GM19328 (cell line): ENCODE results near the gene CDC34.
A peak's percentile ranks its signal among the peaks of the same experiment; 100 is the strongest.

Source experiments
- ATAC-seq: cut with Tn5 transposase; IDR thresholded peaks from one replicate; pipeline ENCODE4 v1.9.1; 2021; ENCODE audit warnings: mild to moderate bottlenecking, moderate library complexity; ENCODE audit not compliant: unreplicated experiment

CDC34 gene

DNA sequence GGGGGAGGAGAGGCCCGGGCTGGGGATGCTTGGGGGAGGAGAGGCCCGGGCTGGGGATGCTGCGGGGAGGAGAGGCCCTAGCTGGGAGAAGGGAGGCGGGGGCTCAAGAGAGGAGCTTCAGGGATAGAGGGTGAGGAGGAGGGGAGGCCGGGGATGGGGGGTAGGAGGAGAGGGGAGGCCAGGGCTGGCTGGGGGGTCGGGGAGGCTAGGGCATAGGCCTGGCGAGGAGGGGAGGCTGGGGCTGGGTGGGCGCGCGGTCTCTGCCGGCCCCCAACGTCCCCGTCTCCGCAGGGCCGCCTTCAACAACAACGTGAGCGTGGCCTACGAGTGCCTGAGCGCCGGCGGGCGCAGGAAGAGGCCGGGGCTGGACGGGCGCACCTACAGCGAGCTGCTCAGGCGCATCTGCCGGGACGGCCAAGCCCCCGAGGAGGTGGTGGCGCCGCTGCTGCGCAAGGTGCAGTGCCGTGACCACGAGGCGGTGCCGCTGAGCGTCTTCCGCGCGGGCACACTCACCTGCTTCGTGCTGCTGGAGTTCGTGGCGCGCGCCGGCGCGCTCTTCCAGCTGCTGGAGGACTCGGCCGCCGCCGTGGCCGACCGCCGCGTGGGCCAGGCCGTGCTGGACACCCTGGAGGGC, 12.8 kb upstream of the CDC34 start:
- no peak for ATAC-seq

- ATAC-seq, result no peak
These were observed 12.1 kb upstream of the CDC34 start for GRCh38 chr19:519449-519865.

- no peak for ATAC-seq
These were observed 8.8 kb upstream of the CDC34 start for GRCh38 chr19:522726-523125.

DNA sequence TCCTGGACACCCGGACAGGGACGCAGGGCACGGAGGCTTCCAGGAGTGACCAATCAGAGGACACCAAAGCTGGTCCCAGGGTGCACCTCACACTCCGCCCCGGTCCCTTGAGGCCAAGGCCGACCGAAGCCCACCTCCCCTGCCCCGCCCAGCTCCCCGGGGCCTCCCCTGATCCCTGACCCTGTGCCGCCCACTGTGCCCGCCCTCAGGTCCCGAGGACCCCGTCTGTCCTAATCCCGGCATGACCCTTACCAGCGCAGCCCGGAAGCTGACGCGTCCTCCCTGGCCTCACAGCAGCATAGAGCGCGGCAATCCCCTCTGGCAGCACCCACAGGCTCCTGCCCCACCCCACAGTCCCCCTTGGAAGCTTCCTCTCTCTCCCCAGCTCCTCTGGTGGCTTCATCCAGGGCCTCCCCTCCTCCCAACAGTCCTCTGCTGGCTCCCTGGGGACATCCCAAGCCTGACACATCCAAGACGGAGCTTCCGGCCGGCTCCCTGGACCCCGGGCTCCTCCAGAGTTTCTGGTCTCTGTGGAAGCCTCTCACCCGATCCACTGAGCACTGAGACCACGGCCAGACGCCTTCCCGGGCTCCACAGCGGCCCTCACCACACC, 7.4 kb upstream of the CDC34 start:
- ATAC-seq, result no peak

- ATAC-seq, result no peak
These were observed 6.5 kb upstream of the CDC34 start for GRCh38 chr19:525029-525428.

DNA sequence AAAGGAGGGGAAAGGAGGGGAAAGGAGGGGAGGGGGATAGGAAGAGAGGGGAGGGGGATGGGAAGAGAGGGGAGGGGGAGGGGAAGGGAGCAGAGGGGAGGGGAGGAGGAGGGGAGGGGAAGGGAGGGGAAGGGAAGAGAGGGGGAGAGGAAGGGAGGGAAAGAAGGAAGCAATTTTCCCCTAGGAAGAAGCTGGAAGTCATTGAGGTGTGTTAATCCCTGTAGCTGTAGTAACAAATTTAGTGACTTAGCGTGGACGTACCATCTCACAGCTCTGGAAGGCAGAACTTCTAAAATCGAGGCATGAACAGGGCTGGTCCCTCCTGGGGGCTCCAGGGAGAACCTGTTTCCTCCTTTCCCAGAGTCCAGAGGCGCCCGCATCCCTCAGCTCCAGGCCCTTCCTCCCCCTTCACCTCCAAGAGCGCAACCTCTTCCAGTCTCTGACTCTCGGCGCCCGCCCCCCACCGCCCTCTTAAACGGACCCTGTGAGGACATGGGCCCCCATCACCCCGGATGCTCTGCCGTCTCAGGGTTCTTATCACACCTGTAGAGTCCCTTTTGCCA, 5.6 kb upstream of the CDC34 start:
- ATAC-seq, result no peak

GRCh38 chr19:530134-531008, 1.2 kb upstream of the CDC34 start:
- no peak for ATAC-seq

DNA sequence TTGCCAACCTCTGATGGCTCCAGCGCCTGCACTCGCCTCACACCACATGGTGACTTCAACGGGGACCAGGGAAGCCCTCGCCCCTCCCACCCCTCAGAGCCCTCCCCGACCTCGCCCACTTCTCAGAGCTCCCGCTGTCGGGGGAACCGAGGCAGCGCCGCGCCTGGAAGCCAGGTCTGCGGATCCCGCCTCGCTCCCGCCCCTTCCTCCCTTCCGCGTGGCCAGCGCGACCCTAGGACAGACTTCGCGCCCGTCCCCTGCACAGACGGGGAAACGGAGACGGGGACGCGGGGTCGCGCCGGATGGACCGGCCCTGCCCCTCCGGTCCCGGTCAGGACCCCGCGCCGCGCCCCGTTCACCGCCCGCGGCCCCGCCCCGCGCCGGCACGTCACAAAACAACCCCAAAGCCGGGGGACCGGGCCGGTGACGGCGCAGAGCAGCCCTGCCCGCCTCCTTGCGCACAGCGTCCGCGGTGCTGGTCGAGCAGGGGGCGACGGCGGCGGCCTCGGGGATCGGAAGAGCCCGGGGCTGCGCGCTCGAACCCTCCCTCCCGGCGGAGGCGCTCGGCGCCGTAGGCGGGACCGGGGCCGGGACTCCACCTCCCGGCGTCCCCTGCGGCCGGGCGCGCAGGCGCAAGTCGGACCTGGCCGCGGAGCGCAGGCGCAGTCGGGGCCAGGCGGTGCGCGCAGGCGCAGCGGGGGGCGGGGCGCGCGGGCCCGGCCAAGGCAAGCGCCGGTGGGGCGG, 379 bp upstream of the CDC34 start:
- peak; percentile 61 for ATAC-seq

DNA sequence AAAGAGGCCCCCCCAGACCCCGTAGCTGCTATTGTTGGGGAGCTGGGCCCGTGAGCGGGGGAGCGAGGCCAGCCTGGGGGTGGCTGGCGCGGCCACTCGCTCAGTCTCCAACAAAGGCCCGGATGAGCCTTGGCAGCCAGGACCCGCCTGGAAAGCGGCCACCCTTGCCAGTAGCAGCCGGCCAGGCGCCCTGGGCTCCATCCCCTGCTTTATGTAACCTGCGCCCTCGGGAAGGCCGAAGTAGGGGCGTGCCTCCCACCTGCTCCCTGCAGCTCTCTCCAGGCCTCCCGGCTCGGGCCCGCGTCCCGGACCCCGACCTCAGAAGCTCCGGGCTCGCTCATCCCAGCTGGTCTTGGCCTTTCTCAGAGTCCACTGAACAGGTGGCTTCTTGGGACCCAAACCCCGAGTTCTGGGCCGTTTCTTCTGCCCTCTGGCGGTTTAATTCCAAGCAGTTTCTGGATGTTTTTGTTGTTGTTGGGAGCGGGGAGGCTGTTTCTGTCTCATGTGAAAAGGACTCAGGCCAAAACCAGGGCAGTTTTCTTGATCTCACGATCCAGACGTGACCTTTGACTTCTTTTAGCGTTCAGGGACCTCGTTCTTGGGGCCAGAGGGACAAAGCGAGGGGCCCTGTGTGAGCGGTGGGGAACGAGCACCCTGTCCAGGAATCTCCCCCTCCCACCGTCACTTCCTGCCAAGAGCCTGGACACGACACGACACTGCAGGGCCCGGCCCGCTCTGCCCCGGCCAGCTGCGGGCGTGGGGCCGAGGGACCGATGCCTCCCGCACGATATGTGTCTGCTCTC, 1.2 kb downstream of the CDC34 start:
- no peak for ATAC-seq

- no peak for ATAC-seq
These were observed 2.0 kb downstream of the CDC34 start for GRCh38 chr19:533364-534058.

DNA sequence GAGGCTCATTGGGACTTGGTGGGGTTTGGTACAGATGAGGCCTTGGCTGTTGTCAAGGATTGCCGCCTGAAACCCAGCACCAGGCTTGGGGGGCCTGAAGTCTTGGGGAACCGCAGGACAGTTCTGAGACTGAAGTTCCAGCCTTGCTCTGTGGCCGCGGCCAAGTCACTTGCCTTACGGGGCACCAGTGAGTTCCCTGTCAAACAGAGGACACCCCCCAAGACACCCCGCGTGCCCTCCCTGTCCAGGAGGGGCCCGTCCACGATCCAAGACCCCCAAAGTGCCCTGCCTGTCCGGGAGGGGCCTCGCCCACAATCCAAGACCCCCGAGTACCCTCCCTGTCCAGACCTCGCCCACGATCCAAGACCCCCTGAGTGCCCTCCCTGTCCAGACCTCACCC, 2.5 kb downstream of the CDC34 start:
- ATAC-seq, result no peak

DNA sequence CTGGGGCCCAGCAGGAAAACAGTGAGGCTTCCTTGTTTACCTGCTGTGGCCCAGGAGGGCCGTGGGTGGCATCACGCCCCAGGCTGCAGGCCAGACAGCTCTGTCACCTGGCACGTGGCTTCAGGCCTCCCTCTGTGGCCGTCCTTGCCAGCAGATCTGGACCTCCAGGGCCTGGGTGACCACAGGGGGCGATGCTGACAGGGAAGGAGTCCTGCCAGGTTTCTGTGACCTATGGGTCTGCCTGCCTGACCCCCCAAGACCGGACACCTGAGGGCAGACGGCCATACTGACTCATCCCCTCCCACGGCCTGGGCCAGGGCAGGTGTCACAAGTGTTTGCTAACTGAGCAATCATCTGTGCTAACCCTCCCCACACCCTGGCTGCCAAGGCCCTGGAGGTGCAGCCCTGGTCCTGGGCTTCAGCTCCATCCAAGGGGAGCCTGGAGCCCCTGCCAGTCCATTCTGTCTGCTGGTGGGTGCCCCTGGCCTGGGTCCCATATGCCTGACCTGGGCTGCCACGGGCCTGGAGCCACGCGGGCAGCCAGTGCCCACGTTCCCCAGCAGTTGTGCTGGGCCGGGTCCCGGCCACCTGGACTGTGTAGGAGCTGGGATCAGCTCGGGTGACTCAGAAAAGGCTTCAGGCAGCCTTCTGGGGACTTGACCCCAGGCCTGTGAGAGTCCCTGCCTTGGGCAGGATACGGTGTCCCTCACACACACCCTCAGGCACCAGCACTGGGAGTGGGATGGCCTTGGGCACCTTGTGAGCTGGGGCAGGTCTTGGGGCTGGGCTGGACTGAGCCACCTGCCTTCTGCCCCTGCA, 3.7 kb downstream of the CDC34 start:
- no peak for ATAC-seq

GRCh38 chr19:536031-536880, 4.7 kb downstream of the CDC34 start:
- ATAC-seq, result no peak

- ATAC-seq, result no peak
These were observed 5.4 kb downstream of the CDC34 start for GRCh38 chr19:536881-537404.

- no peak for ATAC-seq
These were observed 7.3 kb downstream of the CDC34 start for GRCh38 chr19:538641-539428.

GRCh38 chr19:539429-540030, 8.0 kb downstream of the CDC34 start:
- ATAC-seq, result no peak
